MCF 10A (cell line): ENCODE data around the gene LPP. TPM values are rescaled to one million over a fixed set of nuclear protein-coding genes. Genes with fewer than 3 reads are reported as not detected.
A peak's percentile ranks its signal among the peaks of the same experiment; 100 is the strongest.

ENCODE experiments used
- BruUV-seq: library from RNA; stranded (reverse); fragments of 400-500 nt; replicated peaks from 2 replicates; lab custom pipeline; 2021; lab: Mats Ljungman, UMichigan
- CTCF ChIA-PET: fragments of 300-600 bp; sonication (Branson Sonifier 250); formaldehyde crosslinking; extraction: SDS; loops from one replicate; lab custom pipeline; 2021; ENCODE audit warnings: antibody characterized with exemption, inconsistent platforms; lab: Yijun Ruan, JAX
- POLR2A ChIA-PET: fragments of 300-600, 350-650 bp; sonication (Branson Sonifier 250); formaldehyde crosslinking; extraction: SDS; loops from one replicate; lab custom pipeline; 2020; ENCODE audit warnings: antibody characterized with exemption, inconsistent platforms; lab: Yijun Ruan, JAX
- DNase-seq: peaks from one replicate; pipeline ENCODE4 v3.0.0-alpha.2; 2018; ENCODE audit not compliant: unreplicated experiment
- H3K27ac Mint-ChIP-seq: one replicate; pipeline ENCODE4 v1.8.0; 2022; ENCODE audit warnings: mild to moderate bottlenecking, low read depth, mixed read lengths; ENCODE audit not compliant: unreplicated experiment
- H3K27me3 Mint-ChIP-seq: one replicate; pipeline ENCODE4 v1.8.0; 2022; ENCODE audit warnings: mixed read lengths; ENCODE audit not compliant: insufficient read depth, unreplicated experiment
- H3K36me3 Mint-ChIP-seq: one replicate; pipeline ENCODE4 v1.8.0; 2022; ENCODE audit warnings: mild to moderate bottlenecking, moderate library complexity, mixed read lengths; ENCODE audit not compliant: insufficient read depth, unreplicated experiment
- H3K4me1 Mint-ChIP-seq: one replicate; pipeline ENCODE4 v1.8.0; 2022; ENCODE audit warnings: mixed read lengths; ENCODE audit not compliant: insufficient read depth, unreplicated experiment
- H3K4me3 Mint-ChIP-seq: one replicate; pipeline ENCODE4 v1.8.0; 2022; ENCODE audit warnings: mild to moderate bottlenecking, moderate library complexity, mixed read lengths; ENCODE audit not compliant: unreplicated experiment
- H3K9me3 Mint-ChIP-seq: one replicate; pipeline ENCODE4 v1.8.0; 2022; ENCODE audit warnings: mixed read lengths; ENCODE audit not compliant: unreplicated experiment
- CTCF ChIP-seq: fragments of 200-600 bp; IDR thresholded peaks from one replicate; pipeline ENCODE4 v1.8.0; 2022; ENCODE audit warnings: antibody characterized with exemption, mild to moderate bottlenecking; ENCODE audit not compliant: unreplicated experiment
- intact Hi-C: fragments of 100-400 bp; cut with micrococcal nuclease; formaldehyde crosslinking; loops from 2 replicates; pipeline ENCODE4 v1.14.1; 2022
- total RNA-seq: library from RNA; stranded (reverse); gene quantifications from 2 replicates; pipeline ENCODE4 v1.2.3, GENCODE V29; 2022

LPP gene
- total RNA-seq, 1 experiment from 2014 or later = 117 TPM

- Mint-ChIP-seq H3K27me3 (no peaks in the 10 kb centered on the region), H3K4me1 (peaks cover 54% of the 10 kb centered on the region), H3K36me3 (no peaks in the 10 kb centered on the region), H3K4me3 (no peak overlapping the region), H3K9me3 (no peaks in the 10 kb centered on the region), H3K27ac (peak overlapping the region; percentile 49)
- TF ChIP-seq CTCF = no peak
- no peak for DNase-seq
- intact Hi-C loops = loop anchor here (10.0 kb wide), 1 partner anchor 144 kb away; the partner anchor contains the start of gene LPP
- BruUV-seq = no TSS peak
- POLR2A ChIA-PET = interaction anchor here (1.1 to 1.6 kb wide), 2 partner anchors 553 to 556 kb away, joined by 4 to 5 read pairs; partner anchors contain the start of gene BCL6
- CTCF ChIA-PET = interaction anchor here (0.5 to 1.5 kb wide), 5 partner anchors 11 to 657 kb away, joined by 3 to 7 read pairs (median 3); no protein-coding TSS in a partner anchor
Measured at GRCh38 chr3:188298585-188298984, 144.6 kb downstream of the LPP start.

DNA sequence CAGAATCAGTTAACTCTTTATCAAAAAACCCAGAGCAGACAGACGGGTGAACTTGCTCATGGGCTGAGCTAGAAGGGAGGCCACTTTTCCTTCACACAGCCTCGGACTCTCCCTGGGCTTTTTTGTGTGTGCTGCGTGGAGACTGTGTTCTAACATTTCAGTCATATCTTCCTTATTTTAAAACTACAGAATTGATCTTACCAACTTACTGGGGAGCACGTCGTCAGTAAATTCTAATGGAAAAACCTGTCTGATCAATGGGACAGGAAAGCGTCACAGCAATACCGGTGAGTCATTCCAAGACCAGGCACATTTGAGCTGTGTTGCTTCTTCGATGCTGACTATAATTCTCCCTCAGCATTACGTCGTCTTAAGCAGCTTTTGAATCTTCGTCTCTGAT is 145.1 kb downstream of the LPP start:
- H3K4me3 Mint-ChIP-seq = no peak overlapping the region
- ChIA-PET POLR2A (interaction anchor here (1.6 kb wide), 1 partner anchor 553 kb away, joined by 5 read pairs; the partner anchor contains the start of gene BCL6), CTCF (interaction anchor here (0.5 to 1.5 kb wide), 3 partner anchors 11 to 656 kb away, joined by 3 to 7 read pairs (median 4); no protein-coding TSS in a partner anchor)
- no peak for DNase-seq
- intact Hi-C loops = loop anchor here (10.0 kb wide), 1 partner anchor 144 kb away; the partner anchor contains the start of gene LPP
- no peaks in the 10 kb centered on the region for H3K9me3 Mint-ChIP-seq
- peaks cover 54% of the 10 kb centered on the region for H3K4me1 Mint-ChIP-seq
- no peaks in the 10 kb centered on the region for H3K27me3 Mint-ChIP-seq
- BruUV-seq = no TSS peak
- H3K27ac Mint-ChIP-seq = peak overlapping the region; percentile 49
- H3K36me3 Mint-ChIP-seq = no peaks in the 10 kb centered on the region
- TF ChIP-seq CTCF = no peak

- ChIA-PET POLR2A (no interaction called here), CTCF (no interaction called here)
- no peak overlapping the region for H3K4me3 Mint-ChIP-seq
- TF ChIP-seq CTCF = no peak
- no peaks in the 10 kb centered on the region for H3K36me3 Mint-ChIP-seq
- no peak for DNase-seq
- intact Hi-C loops = loop anchor here (10.0 kb wide), 1 partner anchor 145 kb away; the partner anchor contains the start of gene LPP
- no peak overlapping the region for H3K27ac Mint-ChIP-seq
- H3K4me1 Mint-ChIP-seq = peaks cover 50% of the 10 kb centered on the region
- H3K9me3 Mint-ChIP-seq = no peaks in the 10 kb centered on the region
- BruUV-seq = no TSS peak
- H3K27me3 Mint-ChIP-seq = no peaks in the 10 kb centered on the region
Measured at GRCh38 chr3:188299708-188300107, 145.8 kb downstream of the LPP start.

GRCh38 chr3:188301147-188301546 is 147.2 kb downstream of the LPP start:
- H3K9me3 Mint-ChIP-seq = no peaks in the 10 kb centered on the region
- H3K27ac Mint-ChIP-seq = no peak overlapping the region
- H3K4me1 Mint-ChIP-seq = peaks cover 41% of the 10 kb centered on the region
- ChIA-PET CTCF (interaction anchor here (0.6 to 1.2 kb wide), 3 partner anchors 32 to 271 kb away, joined by 3 read pairs; no protein-coding TSS in a partner anchor), POLR2A (interaction anchor here (1.8 kb wide), 1 partner anchor 556 kb away, joined by 7 read pairs; the partner anchor contains the start of gene BCL6)
- no peak for TF ChIP-seq CTCF
- peaks cover 6% of the 10 kb centered on the region for H3K36me3 Mint-ChIP-seq
- intact Hi-C loops = no loop called here
- no TSS peak for BruUV-seq
- no peaks in the 10 kb centered on the region for H3K27me3 Mint-ChIP-seq
- H3K4me3 Mint-ChIP-seq = no peak overlapping the region
- no peak for DNase-seq
